Endothelial cell of umbilical vein (primary cell): ENCODE results near the gene CYBRD1. TPM values are rescaled to one million over a fixed set of nuclear protein-coding genes. Genes with fewer than 3 reads are reported as not detected.
"Not testable (repeated sequence)": the region's sequence is repeated elsewhere in the genome, so short reads cannot be mapped to it uniquely, and the experiment has no call there.

Source experiments
- BruUV-seq: library from RNA; stranded (reverse); fragments of 400-500 nt; replicated peaks from 2 replicates; lab custom pipeline; 2021; lab: Mats Ljungman, UMichigan
- CTCF ChIA-PET: fragments of 300-600, 350-600 bp; sonication (Branson Sonifier 250); formaldehyde crosslinking; loops from one replicate; lab custom pipeline; 2021; ENCODE audit warnings: antibody characterized with exemption, inconsistent platforms; lab: Charles Lee
- POLR2A ChIA-PET: fragments of 300-600, 350-600 bp; sonication (Branson Sonifier 250); formaldehyde crosslinking; loops from one replicate; lab custom pipeline; 2021; ENCODE audit warnings: antibody characterized with exemption, inconsistent platforms; lab: Charles Lee
- DNase-seq: peaks from one replicate; pipeline ENCODE4 v3.0.0-alpha.2; 2011; ENCODE audit warnings: low read depth, low spot score
- FAIRE-seq: peaks from 2 replicates; lab custom pipeline; 2011; peaks lifted over from hg19 to GRCh38; lab: Jason Lieb, UNC
- H2AFZ ChIP-seq: 2 replicates; pipeline ENCODE4 v1.6.0; 2012; ENCODE audit warnings: low read depth, low read length, control low read depth, inconsistent platforms
- H3K27ac ChIP-seq: 2 replicates; pipeline ENCODE4 v1.5.1; 2011; ENCODE audit warnings: low read depth, mild to moderate bottlenecking, control low read depth, low read length, moderate library complexity; ENCODE audit not compliant: insufficient read depth
- H3K27me3 ChIP-seq, 2 experiments: 2 replicates each; pipeline versions ENCODE4 v1.6.0 to v1.6.1; 2011; ENCODE audit warnings: low read length in 2 of 2, mixed read lengths in 1 of 2; ENCODE audit not compliant: control insufficient read depth in 2 of 2, insufficient read depth in 2 of 2
- H3K36me3 ChIP-seq, 2 experiments: 2 replicates in 1 of 2; 3 replicates in 1 of 2; pipeline ENCODE4 v1.5.1; 2011; ENCODE audit warnings: low read length in 2 of 2, mild to moderate bottlenecking in 1 of 2, moderate library complexity in 1 of 2; ENCODE audit not compliant: control insufficient read depth in 2 of 2, insufficient read depth in 2 of 2; ENCODE audit errors: extremely low read depth in 1 of 2
- H3K4me1 ChIP-seq: 3 replicates; pipeline ENCODE4 v1.5.1; 2011; ENCODE audit warnings: mild to moderate bottlenecking, low read length; ENCODE audit not compliant: control insufficient read depth, insufficient read depth; ENCODE audit errors: extremely low read depth
- H3K4me2 ChIP-seq: 2 replicates; pipeline ENCODE4 v1.6.1; 2011; ENCODE audit warnings: low read length, control low read depth, mixed read lengths; ENCODE audit not compliant: insufficient read depth
- H3K4me3 ChIP-seq, 3 experiments: fragments of 200-600 bp in 1 of 3; sonication (generic), shearing (Covaris generic) in 1 of 3; replicated peaks in 1 of 3; 2 replicates each; pipeline ENCODE4 v1.5.1; 2011 to 2016; ENCODE audit warnings: control low read depth in 3 of 3, low read length in 3 of 3, mild to moderate bottlenecking in 2 of 3, inconsistent platforms in 1 of 3, low read depth in 1 of 3, moderate library complexity in 1 of 3; ENCODE audit not compliant: insufficient read depth in 1 of 3
- H3K79me2 ChIP-seq: 2 replicates; pipeline ENCODE4 v1.6.0; 2012; ENCODE audit warnings: low read length, inconsistent platforms; ENCODE audit not compliant: control insufficient read depth, insufficient read depth
- H3K9ac ChIP-seq: replicated peaks from 2 replicates; pipeline ENCODE3; 2011; ENCODE audit warnings: low read length, control low read depth; ENCODE audit not compliant: insufficient read depth; ENCODE audit errors: extremely low read depth
- H3K9me1 ChIP-seq: replicated peaks from 3 replicates; pipeline ENCODE4 v1.6.0; 2011; ENCODE audit warnings: mild to moderate bottlenecking, low read length; ENCODE audit not compliant: control insufficient read depth, insufficient read depth; ENCODE audit errors: extremely low read depth
- H3K9me3 ChIP-seq: replicated peaks from 2 replicates; pipeline ENCODE4 v1.5.1; 2012; ENCODE audit warnings: low read length, inconsistent platforms; ENCODE audit not compliant: control insufficient read depth, insufficient read depth
- H4K20me1 ChIP-seq: replicated peaks from 2 replicates; pipeline ENCODE3; 2011; ENCODE audit warnings: mild to moderate bottlenecking, low read length; ENCODE audit not compliant: control insufficient read depth, insufficient read depth; ENCODE audit errors: extremely low read depth
- EZH2 ChIP-seq: IDR thresholded peaks from 2 replicates; pipeline ENCODE4 v1.6.1; 2012; ENCODE audit warnings: borderline replicate concordance, low read depth, mild to moderate bottlenecking, moderate library complexity, low read length, inconsistent platforms; ENCODE audit not compliant: severe bottlenecking
- MYC ChIP-seq: IDR thresholded peaks from one replicate; pipeline ENCODE4 v1.6.1; 2011; ENCODE audit warnings: mild to moderate bottlenecking, low read depth, low read length
- POLR2AphosphoS5 ChIP-seq: IDR thresholded peaks from 2 replicates; pipeline ENCODE4 v1.6.1; 2012; ENCODE audit warnings: low read depth, mild to moderate bottlenecking, control low read depth, low read length, moderate library complexity; ENCODE audit not compliant: insufficient read depth
- dilution Hi-C: fragments of 300-500 bp; cut with MboI; formaldehyde crosslinking; loops from one replicate; pipeline ENCODE4 v1.15.0; 2019; ENCODE audit warnings: low sequenced_read_pairs; ENCODE audit not compliant: extremely low pct_ligation_motif_present
- intact Hi-C: fragments of 100-400 bp; cut with micrococcal nuclease; formaldehyde crosslinking; loops from one replicate; pipeline ENCODE4 v1.10.0; 2022
- polyA plus RNA-seq, 4 experiments: library from polyadenylated mRNA; depleted of rRNA in 3 of 4; stranded (reverse) in 3 of 4; unstranded in 1 of 4; fragments of >200 nt; gene quantifications; 2 replicates each; pipeline versions ENCODE4 v1.2.1 to v1.2.3, GENCODE V29; 2011 to 2012; ENCODE audit warnings: missing spikeins in 1 of 4
- total RNA-seq: library from RNA; stranded (reverse); gene quantifications from 2 replicates; pipeline ENCODE4 v1.2.3, GENCODE V29; 2021
- TF ChIP-seq, protein P1 (sequence below), 2 donors: IDR thresholded peaks; 1 replicate in 1 of 2; 2 replicates in 1 of 2; pipeline ENCODE4 v1.5.1; 2011; ENCODE audit warnings: low read length in 2 of 2, mild to moderate bottlenecking in 2 of 2, moderate library complexity in 2 of 2, control low read depth in 1 of 2, inconsistent platforms in 1 of 2, low read depth in 1 of 2; ENCODE audit not compliant: insufficient read depth in 1 of 2; ENCODE audit errors: extremely low read depth in 1 of 2

Gene CYBRD1
- total and polyA plus RNA-seq, 2 donors (not counting 3 experiments of a cell fraction or from before 2014, with no cell fraction given), result 23.1 to 24.8 TPM

DNA sequence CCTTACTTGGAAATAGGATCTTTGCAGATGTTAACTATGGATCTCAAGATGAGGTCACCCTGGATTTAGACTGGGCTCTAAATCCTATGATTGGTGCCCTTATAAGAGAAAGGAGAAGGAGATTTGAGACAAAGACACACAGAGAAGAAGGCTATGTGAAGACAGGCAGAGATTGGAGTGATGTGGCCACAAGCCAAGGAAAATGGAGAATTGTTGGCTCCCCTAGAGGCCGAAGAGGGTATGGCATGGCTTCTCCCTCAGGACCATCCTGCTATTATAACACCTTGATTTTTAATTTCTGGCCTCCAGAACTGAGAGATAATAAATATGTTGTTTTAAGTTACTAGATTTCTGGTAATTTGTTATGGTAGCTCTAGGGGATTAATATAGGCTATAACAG is 7.6 kb downstream of the CYBRD1 start:
- H3K9ac ChIP-seq, result no peak overlapping the region
- POLR2A ChIA-PET, result interaction anchor here (0.5 kb wide), 1 partner anchor 1216 kb away, joined by 3 read pairs; no protein-coding TSS in a partner anchor
- no peak overlapping the region for H3K27ac ChIP-seq
- no TSS peak for BruUV-seq
- no peak overlapping the region for H3K4me2 ChIP-seq
- peaks cover 15% of the 10 kb centered on the region for H3K4me1 ChIP-seq
- H2AFZ ChIP-seq, result no peak overlapping the region
- H3K9me3 ChIP-seq, result no peaks in the 10 kb centered on the region
- no peaks in the 10 kb centered on the region for H3K9me1 ChIP-seq
- no peak overlapping the region for H3K4me3 ChIP-seq
- CTCF ChIA-PET, result no interaction called here
- peaks cover 2% of the 10 kb centered on the region for H3K79me2 ChIP-seq
- H3K27me3 ChIP-seq, result no peaks in the 10 kb centered on the region
- peaks cover 2% of the 10 kb centered on the region for H4K20me1 ChIP-seq
- FAIRE-seq, result peak; percentile 8
- no peak for DNase-seq
- intact Hi-C loops, result no loop called here
- no peaks in the 10 kb centered on the region for H3K36me3 ChIP-seq
- dilution Hi-C loops, result no loop called here
- TF ChIP-seq, protein P1, sequence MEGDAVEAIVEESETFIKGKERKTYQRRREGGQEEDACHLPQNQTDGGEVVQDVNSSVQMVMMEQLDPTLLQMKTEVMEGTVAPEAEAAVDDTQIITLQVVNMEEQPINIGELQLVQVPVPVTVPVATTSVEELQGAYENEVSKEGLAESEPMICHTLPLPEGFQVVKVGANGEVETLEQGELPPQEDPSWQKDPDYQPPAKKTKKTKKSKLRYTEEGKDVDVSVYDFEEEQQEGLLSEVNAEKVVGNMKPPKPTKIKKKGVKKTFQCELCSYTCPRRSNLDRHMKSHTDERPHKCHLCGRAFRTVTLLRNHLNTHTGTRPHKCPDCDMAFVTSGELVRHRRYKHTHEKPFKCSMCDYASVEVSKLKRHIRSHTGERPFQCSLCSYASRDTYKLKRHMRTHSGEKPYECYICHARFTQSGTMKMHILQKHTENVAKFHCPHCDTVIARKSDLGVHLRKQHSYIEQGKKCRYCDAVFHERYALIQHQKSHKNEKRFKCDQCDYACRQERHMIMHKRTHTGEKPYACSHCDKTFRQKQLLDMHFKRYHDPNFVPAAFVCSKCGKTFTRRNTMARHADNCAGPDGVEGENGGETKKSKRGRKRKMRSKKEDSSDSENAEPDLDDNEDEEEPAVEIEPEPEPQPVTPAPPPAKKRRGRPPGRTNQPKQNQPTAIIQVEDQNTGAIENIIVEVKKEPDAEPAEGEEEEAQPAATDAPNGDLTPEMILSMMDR (IDR thresholded peaks at IDR 0.05; ENCODE audit: extremely low read depth in 1 of 2, insufficient read depth in 1 of 2, low read depth in 1 of 2, low read length in 2 of 2), result peak; percentile 51 to 55
- TF ChIP-seq MYC (no peak), EZH2 (no peak)

DNA sequence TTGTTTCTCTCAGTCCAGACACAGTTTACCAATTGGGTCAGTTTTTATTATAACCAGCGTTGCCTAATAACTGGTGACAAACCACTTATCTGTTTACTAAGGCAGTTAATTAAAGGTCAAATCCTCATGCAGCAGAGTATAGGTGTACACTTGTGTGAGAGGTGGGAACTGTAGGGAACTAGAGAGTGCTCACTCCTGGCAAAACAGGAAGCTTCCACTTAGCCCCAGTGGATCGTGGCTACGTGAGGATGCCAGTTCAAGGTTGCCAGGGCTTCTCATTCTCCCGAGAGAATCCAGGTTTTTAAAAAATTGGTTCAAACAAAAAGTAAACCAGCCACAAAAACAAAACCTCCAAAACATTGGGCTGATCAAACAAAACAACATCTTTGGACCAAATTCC is 8.1 kb downstream of the CYBRD1 start:
- Histone ChIP-seq H3K36me3 (no peaks in the 10 kb centered on the region), H3K9me1 (no peaks in the 10 kb centered on the region), H3K4me1 (peaks cover 15% of the 10 kb centered on the region), H3K27me3 (no peaks in the 10 kb centered on the region), H3K79me2 (peaks cover 2% of the 10 kb centered on the region), H2AFZ (no peak overlapping the region), H3K9ac (no peak overlapping the region), H3K4me2 (no peak overlapping the region), H4K20me1 (peaks cover 2% of the 10 kb centered on the region), H3K9me3 (no peaks in the 10 kb centered on the region), H3K4me3 (no peak overlapping the region), H3K27ac (no peak overlapping the region)
- CTCF ChIA-PET, result interaction anchor here (1.6 to 2.5 kb wide), 2 partner anchors 8 to 12 kb away, joined by 9 to 13 read pairs; partner anchors contain the start of gene CYBRD1
- FAIRE-seq (peak; percentile 42), DNase-seq (no peak)
- no peak for TF ChIP-seq POLR2AphosphoS5
- TF ChIP-seq EZH2, result no peak
- intact Hi-C loops (no loop called here), dilution Hi-C loops (no loop called here)
- POLR2A ChIA-PET, result interaction anchor here (0.5 kb wide), 1 partner anchor 1215 kb away, joined by 3 read pairs; no protein-coding TSS in a partner anchor
- BruUV-seq, result no TSS peak

DNA sequence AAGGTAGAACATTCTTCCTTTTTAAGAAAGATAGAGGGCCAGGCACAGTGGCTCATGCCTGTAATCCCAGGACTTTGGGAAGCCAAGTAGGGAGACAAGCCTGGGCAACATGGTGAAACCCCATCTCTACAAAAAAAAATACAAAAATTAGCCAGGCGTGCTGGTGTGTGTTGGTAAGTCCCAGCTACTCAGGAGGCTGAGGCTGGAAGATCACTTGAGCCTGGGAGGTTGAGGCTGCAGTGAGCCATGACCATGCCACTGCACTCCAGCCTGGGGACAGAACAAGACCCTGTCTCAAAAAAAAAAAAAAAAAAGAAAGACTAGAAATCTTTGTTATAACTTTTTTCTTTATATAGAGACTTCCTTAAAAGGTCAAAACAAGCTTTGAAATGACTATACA is 8.6 kb downstream of the CYBRD1 start:
- POLR2A ChIA-PET, H3K9me1 ChIP-seq, H4K20me1 ChIP-seq, H3K36me3 ChIP-seq, dilution Hi-C loops, DNase-seq, H3K9me3 ChIP-seq, H2AFZ ChIP-seq, H3K27me3 ChIP-seq, H3K79me2 ChIP-seq, BruUV-seq: not testable (repeated sequence)
- CTCF ChIA-PET, result interaction anchor here (1.1 to 2.5 kb wide), 4 partner anchors 9 to 43 kb away, joined by 3 to 13 read pairs (median 7); partner anchors contain the start of gene CYBRD1
- Histone ChIP-seq H3K4me1 (peaks cover 15% of the 10 kb centered on the region), H3K4me3 (peak overlapping the region in 1 of 3 experiments; percentile 58), H3K9ac (peak overlapping the region; percentile 51), H3K4me2 (peak overlapping the region; percentile 86), H3K27ac (peak overlapping the region; percentile 67)
- peak; percentile 38 for FAIRE-seq
- intact Hi-C loops, result loop anchor here (1.0 kb wide), 1 partner anchor 8 kb away; no protein-coding TSS in a partner anchor
